Liver (tissue), 9 donors: Measurements from ENCODE around the gene SLC22A13. TPM values are rescaled to one million over a fixed set of nuclear protein-coding genes. Genes with fewer than 3 reads are reported as not detected.

ENCODE experiments used
- DNase-seq: peaks from one replicate; pipeline ENCODE4 v3.0.0-alpha.2; 2017; ENCODE audit warnings: low spot score
- H3K27ac ChIP-seq, 2 donors: one replicate each; pipeline ENCODE4 v1.7.0; 2013; ENCODE audit warnings: inconsistent platforms in 2 of 2, low read length in 2 of 2, control low read depth in 1 of 2, low read depth in 1 of 2, mild to moderate bottlenecking in 1 of 2
- H3K27me3 ChIP-seq, 4 donors: one replicate each; pipeline versions ENCODE4 v1.6.1 to v1.7.0; 2013; ENCODE audit warnings: low read length in 3 of 4, inconsistent platforms in 1 of 4, mild to moderate bottlenecking in 1 of 4, moderate library complexity in 1 of 4; ENCODE audit not compliant: control insufficient read depth in 4 of 4, insufficient read depth in 4 of 4
- H3K36me3 ChIP-seq, 4 donors: one replicate each; pipeline versions ENCODE4 v1.6.1 to v1.7.0; 2013; ENCODE audit warnings: low read length in 3 of 4, mild to moderate bottlenecking in 3 of 4, low read depth in 1 of 4, moderate library complexity in 1 of 4; ENCODE audit not compliant: control insufficient read depth in 4 of 4, insufficient read depth in 3 of 4
- H3K4me1 ChIP-seq, 4 donors: one replicate each; pipeline versions ENCODE4 v1.6.1 to v1.7.0; 2013; ENCODE audit warnings: low read length in 3 of 4, mild to moderate bottlenecking in 3 of 4, moderate library complexity in 1 of 4; ENCODE audit not compliant: control insufficient read depth in 4 of 4, insufficient read depth in 4 of 4
- H3K4me3 ChIP-seq, 3 donors: one replicate each; pipeline versions ENCODE4 v1.6.1 to v1.7.0; 2013; ENCODE audit warnings: low read length in 3 of 3, control low read depth in 1 of 3, low read depth in 1 of 3, mild to moderate bottlenecking in 1 of 3
- H3K9ac ChIP-seq, 2 donors: one replicate each; pipeline ENCODE4 v1.7.0; 2013; ENCODE audit warnings: low read length in 2 of 2, mild to moderate bottlenecking in 2 of 2, moderate library complexity in 2 of 2, control low read depth in 1 of 2, low read depth in 1 of 2
- H3K9me3 ChIP-seq, 4 donors: one replicate each; pipeline versions ENCODE4 v1.6.1 to v1.7.0; 2013; ENCODE audit warnings: low read length in 3 of 4; ENCODE audit not compliant: control insufficient read depth in 4 of 4
- FOXA2 ChIP-seq: IDR thresholded peaks from 2 replicates; pipeline ENCODE4 v1.6.1; 2016; ENCODE audit warnings: antibody characterized with exemption
- GABPA ChIP-seq, 2 donors: IDR thresholded peaks in 1 of 2; conservative IDR thresholded peaks in 1 of 2; 2 replicates each; pipeline ENCODE4 v1.6.1; 2016; ENCODE audit warnings: antibody characterized with exemption in 2 of 2, mild to moderate bottlenecking in 1 of 2, moderate library complexity in 1 of 2
- HNF4A ChIP-seq, 2 donors: conservative IDR thresholded peaks; 2 replicates each; pipeline ENCODE4 v1.6.1; 2016; ENCODE audit warnings: antibody characterized with exemption in 2 of 2, mild to moderate bottlenecking in 2 of 2
- HNF4G ChIP-seq: IDR thresholded peaks from 2 replicates; pipeline ENCODE4 v1.6.1; 2016; ENCODE audit warnings: antibody characterized with exemption
- JUND ChIP-seq, 2 donors: IDR thresholded peaks; 2 replicates each; pipeline ENCODE4 v1.6.1; 2016; ENCODE audit warnings: antibody characterized with exemption in 2 of 2
- MAX ChIP-seq: IDR thresholded peaks from 2 replicates; pipeline ENCODE4 v1.6.1; 2016; ENCODE audit warnings: antibody characterized with exemption
- NR2F2 ChIP-seq: IDR thresholded peaks from 2 replicates; pipeline ENCODE4 v1.6.1; 2016; ENCODE audit warnings: antibody characterized with exemption
- REST ChIP-seq: IDR thresholded peaks from 2 replicates; pipeline ENCODE4 v1.6.1; 2016; ENCODE audit warnings: antibody characterized with exemption, mild to moderate bottlenecking
- SP1 ChIP-seq: IDR thresholded peaks from 2 replicates; pipeline ENCODE4 v1.6.1; 2018; ENCODE audit warnings: antibody characterized with exemption, mild to moderate bottlenecking
- TAF1 ChIP-seq: conservative IDR thresholded peaks from 2 replicates; pipeline ENCODE4 v1.6.1; 2016; ENCODE audit warnings: antibody characterized with exemption, mild to moderate bottlenecking
- ZBTB33 ChIP-seq: IDR thresholded peaks from 2 replicates; pipeline ENCODE4 v1.6.1; 2016; ENCODE audit warnings: antibody characterized with exemption
- WGBS: extraction: QIAGEN DNeasy Blood & Tissue Kit; methylation state at CpG from one replicate; pipeline ENCODE4 v1.1.7; 2013; 5-methylcytosine and 5-hydroxymethylcytosine counted together
- polyA plus RNA-seq, 2 donors: library from polyadenylated mRNA; stranded (reverse) in 1 of 2; unstranded in 1 of 2; fragments of 200-250 nt in 1 of 2; fragments of >200 nt in 1 of 2; fragmentation: Nextera tagmentation in 1 of 2; extraction: Ambion mirVana in 1 of 2; gene quantifications; one replicate each; pipeline versions ENCODE4 v1.2.1 to v1.2.3, GENCODE V29; 2013 to 2015
- total RNA-seq, 2 donors: library from RNA; depleted of rRNA; stranded (reverse); fragments of >200 nt; gene quantifications; one replicate each; pipeline ENCODE4 v1.2.3, GENCODE V29; 2014
- TF ChIP-seq, protein P1 (sequence below): IDR thresholded peaks from 2 replicates; pipeline ENCODE4 v1.6.1; 2016; ENCODE audit warnings: antibody characterized with exemption
- donor health status: healthy.
- donor health status: healthy.
- donor health status: healthy.
- donor health status: healthy.
- donor health status: healthy.

SLC22A13 gene, protein sequence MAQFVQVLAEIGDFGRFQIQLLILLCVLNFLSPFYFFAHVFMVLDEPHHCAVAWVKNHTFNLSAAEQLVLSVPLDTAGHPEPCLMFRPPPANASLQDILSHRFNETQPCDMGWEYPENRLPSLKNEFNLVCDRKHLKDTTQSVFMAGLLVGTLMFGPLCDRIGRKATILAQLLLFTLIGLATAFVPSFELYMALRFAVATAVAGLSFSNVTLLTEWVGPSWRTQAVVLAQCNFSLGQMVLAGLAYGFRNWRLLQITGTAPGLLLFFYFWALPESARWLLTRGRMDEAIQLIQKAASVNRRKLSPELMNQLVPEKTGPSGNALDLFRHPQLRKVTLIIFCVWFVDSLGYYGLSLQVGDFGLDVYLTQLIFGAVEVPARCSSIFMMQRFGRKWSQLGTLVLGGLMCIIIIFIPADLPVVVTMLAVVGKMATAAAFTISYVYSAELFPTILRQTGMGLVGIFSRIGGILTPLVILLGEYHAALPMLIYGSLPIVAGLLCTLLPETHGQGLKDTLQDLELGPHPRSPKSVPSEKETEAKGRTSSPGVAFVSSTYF
- total RNA-seq, result under 1 TPM; 0.14 to 0.42 TPM
- polyA plus RNA-seq, result under 1 TPM in 1 of 2 donors, not detected in 1; 0.10 TPM

- Histone ChIP-seq H3K36me3 (no peaks in the 10 kb centered on the region), H3K4me1 (peaks cover 5 to 18% (median 12%) of the 10 kb centered on the region in 4 donors), H3K9ac (no peak within 1 kb of the TSS), H3K4me3 (no peak within 1 kb of the TSS), H3K9me3 (no peaks in the 10 kb centered on the region), H3K27me3 (no peaks in the 10 kb centered on the region), H3K27ac (no peak within 1 kb of the TSS)
- TF ChIP-seq HNF4A (conservative IDR thresholded peaks at IDR 0.05), result no peak
- no peak for TF ChIP-seq TAF1
- 91% methylated on average over 9 of the region's 9 CpGs for WGBS
- no peak for DNase-seq
Observed at GRCh38 chr3:38265604-38266307, at the start of gene SLC22A13. SLC22A13 (plus strand) TSS chr3:38265812; CDS start chr3:38265861, 49 bp downstream.

GRCh38 chr3:38219609-38220197 lies 45.9 kb upstream of the SLC22A13 start:
- 97% methylated on average over 3 of the region's 3 CpGs for WGBS
- no peak overlapping the region for H3K9ac ChIP-seq
- H3K27me3 ChIP-seq, result no peaks in the 10 kb centered on the region
- no peaks in the 10 kb centered on the region for H3K9me3 ChIP-seq
- TF ChIP-seq JUND (IDR thresholded peaks at IDR 0.05) (no peak), NR2F2 (no peak), REST (no peak), FOXA2 (no peak), MAX (no peak), TAF1 (no peak), SP1 (no peak)
- H3K4me3 ChIP-seq, result no peak overlapping the region
- H3K36me3 ChIP-seq, result peaks cover 0 to 17% (median 12%) of the 10 kb centered on the region in 4 donors
- H3K4me1 ChIP-seq, result no peaks in the 10 kb centered on the region
- no peak for DNase-seq
- no peak overlapping the region for H3K27ac ChIP-seq

GRCh38 chr3:38221005-38221404 lies 44.6 kb upstream of the SLC22A13 start:
- TF ChIP-seq NR2F2 (no peak), TAF1 (no peak), MAX (no peak), HNF4G (no peak), GABPA (IDR thresholded peaks at IDR 0.05 in 1 of 2, conservative IDR thresholded peaks at IDR 0.05 in 1 of 2) (no peak), HNF4A (conservative IDR thresholded peaks at IDR 0.05) (no peak), REST (no peak), ZBTB33 (no peak)
- TF ChIP-seq, protein P1, sequence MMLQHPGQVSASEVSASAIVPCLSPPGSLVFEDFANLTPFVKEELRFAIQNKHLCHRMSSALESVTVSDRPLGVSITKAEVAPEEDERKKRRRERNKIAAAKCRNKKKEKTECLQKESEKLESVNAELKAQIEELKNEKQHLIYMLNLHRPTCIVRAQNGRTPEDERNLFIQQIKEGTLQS, result no peak
- Histone ChIP-seq H3K9me3 (no peaks in the 10 kb centered on the region), H3K27ac (no peak overlapping the region), H3K36me3 (peaks cover 0 to 23% (median 16%) of the 10 kb centered on the region in 4 donors), H3K4me1 (no peaks in the 10 kb centered on the region), H3K27me3 (no peaks in the 10 kb centered on the region), H3K4me3 (no peak overlapping the region), H3K9ac (no peak overlapping the region)
- no peak for DNase-seq
- WGBS, result 92% methylated on average over 1 of the region's 1 CpG
